HepG2 (cell line): Measurements from ENCODE around the gene TRAF4. TPM values are rescaled to one million over a fixed set of nuclear protein-coding genes. Genes with fewer than 3 reads are reported as not detected.

Experiments used
- DDIT3 ChIP-seq: sonication (generic); formaldehyde crosslinking; IDR thresholded peaks from 2 replicates; pipeline ENCODE4 v1.4.0; 2020; ENCODE audit warnings: mild to moderate bottlenecking, missing genetic modification reagents
- FOXA3 ChIP-seq: IDR thresholded peaks from 2 replicates; pipeline ENCODE4 v1.6.1; 2016; ENCODE audit warnings: missing genetic modification reagents, missing compliant biosample characterization
- HDAC1 ChIP-seq: sonication (generic); formaldehyde crosslinking; IDR thresholded peaks from 2 replicates; pipeline ENCODE4 v1.5.1; 2020; ENCODE audit warnings: mild to moderate bottlenecking, missing genetic modification reagents
- HDAC6 ChIP-seq: fragments of 200-600 bp; sonication (generic); IDR thresholded peaks from 2 replicates; pipeline ENCODE4 v1.7.0; 2017; ENCODE audit warnings: mild to moderate bottlenecking, antibody characterized with exemption, low read length, low read depth
- HMGA1 ChIP-seq: sonication (generic); formaldehyde crosslinking; conservative IDR thresholded peaks from 2 replicates; pipeline ENCODE4 v1.4.0; 2020; ENCODE audit warnings: missing genetic modification reagents
- IRF9 ChIP-seq: sonication (generic); formaldehyde crosslinking; IDR thresholded peaks from 2 replicates; pipeline ENCODE4 v1.8.0; 2022; ENCODE audit warnings: missing genetic modification reagents, mild to moderate bottlenecking, borderline replicate concordance
- MNT ChIP-seq: fragments of 450-650 bp; IDR thresholded peaks from 2 replicates; pipeline ENCODE4 v1.6.1; 2016
- SNAPC4 ChIP-seq: sonication (generic); formaldehyde crosslinking; IDR thresholded peaks from 2 replicates; pipeline ENCODE4 v1.4.0; 2020; ENCODE audit warnings: mild to moderate bottlenecking, missing genetic modification reagents
- TBL1XR1 ChIP-seq: fragments of 150-350 bp; IDR thresholded peaks from 2 replicates; pipeline ENCODE4 v1.6.1; 2014; ENCODE audit warnings: borderline replicate concordance, low read length; ENCODE audit not compliant: partially characterized antibody
- TOE1 ChIP-seq: sonication (generic); formaldehyde crosslinking; IDR thresholded peaks from 2 replicates; pipeline ENCODE4 v1.4.0; 2020; ENCODE audit warnings: mild to moderate bottlenecking, missing genetic modification reagents
- TRAFD1 ChIP-seq: sonication (generic); formaldehyde crosslinking; IDR thresholded peaks from 2 replicates; pipeline ENCODE4 v1.5.1; 2020; ENCODE audit warnings: missing genetic modification reagents, mild to moderate bottlenecking, borderline replicate concordance
- ZBTB38 ChIP-seq: sonication (generic); formaldehyde crosslinking; IDR thresholded peaks from 2 replicates; pipeline ENCODE4 v1.5.1; 2020; ENCODE audit warnings: mild to moderate bottlenecking, missing genetic modification reagents
- ZBTB43 ChIP-seq: sonication (generic); formaldehyde crosslinking; conservative IDR thresholded peaks from 2 replicates; pipeline ENCODE4 v1.4.0; 2020; ENCODE audit warnings: missing genetic modification reagents
- ZNF224 ChIP-seq: sonication (generic); formaldehyde crosslinking; IDR thresholded peaks from 2 replicates; pipeline ENCODE4 v1.5.0; 2020; ENCODE audit warnings: mild to moderate bottlenecking, missing genetic modification reagents
- ZNF572 ChIP-seq: sonication (generic); formaldehyde crosslinking; IDR thresholded peaks from 2 replicates; pipeline ENCODE4 v1.5.1; 2020; ENCODE audit warnings: mild to moderate bottlenecking, missing genetic modification reagents
- polyA plus RNA-seq, 8 experiments: library from polyadenylated mRNA; depleted of rRNA in 3 of 8; stranded (reverse) in 7 of 8; unstranded in 1 of 8; fragments of >200 nt; fragmentation: Illumina TruSeq in 4 of 8; extraction: Trizol in 4 of 8; gene quantifications; 2 replicates each; pipeline versions ENCODE4 v1.2.1 to v1.2.3, GENCODE V29; 2011 to 2016; ENCODE audit warnings: low read depth in 4 of 8, missing spikeins in 1 of 8, mixed read lengths in 1 of 8; ENCODE audit not compliant: insufficient read depth in 1 of 8
- total RNA-seq, 5 experiments: library from RNA; depleted of rRNA; stranded (reverse); fragments of >200 nt; fragmentation: Illumina TruSeq; extraction: Trizol; gene quantifications; 2 replicates each; pipeline ENCODE4 v1.2.3, GENCODE V29; 2016; ENCODE audit warnings: low read depth in 1 of 5

Gene TRAF4
- total and polyA plus RNA-seq, 2 of the 13 experiments (the other 11 are each of a cell fraction or from before 2014, with no cell fraction given) = 86.0 to 89.9 TPM

GRCh38 chr17:28726627-28727491 is 17.0 kb upstream of the TRAF4 start (continued):
- TF ChIP-seq TRAFD1 (CRISPR knock-in tag) (0 out of 2 replicates have a peak, but pooled peaks have one; percentile 47), SNAPC4 (CRISPR knock-in tag) (no peak), MNT (no peak), HDAC6 (no peak), DDIT3 (CRISPR knock-in tag) (no peak), TOE1 (no peak), ZNF572 (CRISPR knock-in tag) (peak; percentile 75), HMGA1 (CRISPR knock-in tag) (no peak), ZBTB43 (CRISPR knock-in tag) (no peak), IRF9 (CRISPR knock-in tag) (no peak), TBL1XR1 (no peak), HDAC1 (CRISPR knock-in tag) (peak; percentile 67), ZBTB38 (CRISPR knock-in tag) (peak; percentile 63; the same call in 1 of the 2 replicates), FOXA3 (no peak), ZNF224 (CRISPR knock-in tag) (no peak)
